NCI-H345 treated with DMSO at 0.1 percent for 48 hours (cell line): ENCODE data around the gene NAALADL2.

ENCODE experiments used
- DNase-seq: peaks from one replicate; lab custom pipeline; 2025; ENCODE audit not compliant: unreplicated experiment; lab: John Stamatoyannopoulos, UW

NAALADL2 gene

DNA sequence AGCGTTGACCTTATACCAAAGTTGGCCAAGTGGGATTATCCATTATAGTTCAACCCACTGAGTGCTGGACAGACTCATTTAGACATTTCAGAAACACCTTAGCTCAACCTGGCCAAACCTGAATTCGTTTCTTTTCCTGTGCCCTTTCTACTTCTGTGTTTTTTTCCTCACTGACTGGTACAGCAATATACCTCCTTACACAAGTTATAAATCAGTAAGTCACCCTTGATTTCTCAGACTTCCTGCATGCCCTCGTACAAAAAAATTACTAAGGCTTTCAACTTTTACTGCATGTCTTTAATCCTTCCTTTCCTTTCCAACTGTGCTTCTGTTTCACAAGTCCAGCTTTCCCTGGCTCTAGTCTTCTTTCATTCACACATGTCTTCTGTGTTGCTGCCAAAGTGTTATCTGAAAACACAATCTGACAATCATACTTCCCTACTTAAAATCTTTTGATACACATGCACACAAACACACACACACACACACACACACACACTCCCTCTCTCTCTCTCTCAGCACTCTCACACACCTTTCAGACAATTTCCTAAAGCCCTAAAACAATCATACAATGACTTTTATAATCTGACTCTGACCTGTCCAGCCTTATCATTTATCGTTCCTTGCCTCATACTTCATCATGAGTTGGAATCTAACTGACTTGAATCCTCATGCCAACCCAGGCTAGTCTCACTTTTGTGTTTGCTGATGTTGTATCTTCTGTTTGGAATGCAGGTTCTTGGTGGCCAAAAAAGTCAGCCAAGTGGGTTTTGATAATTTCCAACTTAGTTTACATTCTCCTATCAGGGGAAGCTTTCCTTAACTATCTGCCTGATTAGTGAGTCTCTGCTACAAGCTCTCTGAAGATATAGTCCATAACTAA, 436.4 kb downstream of the NAALADL2 start:
- no peak for DNase-seq

DNA sequence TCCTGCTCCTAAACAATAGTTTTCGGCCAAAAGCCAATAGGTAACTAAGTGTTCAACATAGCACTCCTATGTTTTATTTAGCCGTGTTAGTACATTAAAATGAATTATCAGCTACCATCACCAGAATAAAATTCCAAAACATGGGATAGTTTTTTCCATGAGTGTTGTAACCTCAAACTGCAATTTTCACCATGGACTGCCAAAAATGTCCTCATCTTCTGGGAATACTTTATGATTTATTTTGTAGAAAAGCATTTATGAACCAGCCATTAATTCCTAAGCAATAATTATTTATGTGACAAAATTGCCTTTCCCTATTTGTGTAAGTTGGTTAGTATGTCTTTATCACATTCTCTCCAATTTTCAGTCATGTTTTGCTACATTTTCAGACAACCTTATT, 438.1 kb downstream of the NAALADL2 start:
- DNase-seq: no peak

DNA sequence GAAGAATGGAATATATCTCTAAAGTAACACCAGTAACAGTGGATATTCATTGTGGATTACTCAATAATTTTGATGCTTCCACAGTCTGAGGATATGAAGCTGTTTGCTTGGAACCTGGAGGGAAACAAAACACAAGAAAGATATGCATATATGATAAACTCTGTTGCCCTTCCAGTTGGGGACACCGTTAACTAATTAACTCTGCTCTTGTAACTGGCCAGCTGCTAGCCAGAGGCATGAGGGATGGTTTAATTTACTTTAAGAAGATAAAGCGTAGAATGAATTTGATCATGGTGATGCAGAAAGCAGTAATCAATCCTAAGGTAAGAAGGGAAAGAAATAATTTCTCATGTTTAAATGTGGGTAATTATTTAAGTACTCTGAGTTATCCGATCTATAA, 442.6 kb downstream of the NAALADL2 start:
- DNase-seq: no peak

DNA sequence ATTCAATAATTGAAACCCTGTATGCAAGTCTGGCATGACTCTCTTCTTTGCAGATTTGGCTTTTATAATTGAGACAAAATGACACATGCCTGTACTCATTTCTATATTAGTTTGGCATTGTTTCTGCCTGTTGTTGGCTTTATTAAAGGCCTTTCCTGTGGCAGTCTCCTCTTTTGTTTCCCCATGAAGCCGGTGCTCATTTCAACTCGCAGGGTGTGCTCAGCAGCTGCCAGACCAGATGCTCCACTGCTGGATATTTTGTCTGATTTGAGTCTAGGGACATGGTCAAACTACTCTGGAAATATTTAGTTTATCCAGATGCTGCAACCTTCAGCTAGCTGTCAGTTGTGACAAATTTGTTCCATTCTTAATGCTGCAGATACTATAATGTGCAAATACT, 445.3 kb downstream of the NAALADL2 start:
- DNase-seq: no peak

DNA sequence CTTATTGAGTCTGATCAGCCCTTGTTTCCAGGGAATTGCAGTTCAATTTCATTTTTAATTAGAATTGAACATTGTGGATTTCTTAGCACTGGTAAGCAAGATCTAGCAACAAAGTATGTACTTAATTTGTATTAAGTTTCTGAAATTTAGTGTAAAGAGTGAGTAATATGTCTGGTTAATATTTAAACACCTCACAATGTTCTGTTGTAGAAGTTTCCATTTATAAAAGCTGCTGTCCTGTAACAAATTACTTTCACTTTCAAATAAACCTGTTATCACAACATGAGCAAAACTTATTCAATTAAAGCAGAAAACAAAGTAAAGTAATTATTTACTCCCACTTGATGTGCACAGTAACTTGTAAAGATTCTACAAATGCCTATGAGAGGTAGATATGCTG, 448.5 kb downstream of the NAALADL2 start:
- DNase-seq: no peak

DNA sequence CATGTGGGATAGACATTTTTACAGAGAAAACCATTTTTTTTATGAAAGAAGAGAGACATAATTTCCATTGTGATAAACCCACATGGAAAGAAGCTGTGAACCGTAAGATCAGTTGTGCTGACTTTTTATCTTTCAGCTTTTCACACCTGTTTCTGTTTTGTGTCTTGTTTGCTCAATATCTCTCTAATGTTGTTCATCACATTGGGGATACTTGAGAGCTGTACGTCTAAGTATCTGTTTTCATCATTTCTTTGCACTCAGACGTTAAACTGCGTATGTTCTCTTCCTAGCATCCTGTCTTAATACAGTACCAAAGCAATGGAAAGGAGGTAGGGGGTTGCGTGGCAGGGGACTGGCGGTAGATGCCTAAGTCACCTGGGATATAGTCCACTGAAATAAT, 449.0 kb downstream of the NAALADL2 start:
- no peak for DNase-seq

DNA sequence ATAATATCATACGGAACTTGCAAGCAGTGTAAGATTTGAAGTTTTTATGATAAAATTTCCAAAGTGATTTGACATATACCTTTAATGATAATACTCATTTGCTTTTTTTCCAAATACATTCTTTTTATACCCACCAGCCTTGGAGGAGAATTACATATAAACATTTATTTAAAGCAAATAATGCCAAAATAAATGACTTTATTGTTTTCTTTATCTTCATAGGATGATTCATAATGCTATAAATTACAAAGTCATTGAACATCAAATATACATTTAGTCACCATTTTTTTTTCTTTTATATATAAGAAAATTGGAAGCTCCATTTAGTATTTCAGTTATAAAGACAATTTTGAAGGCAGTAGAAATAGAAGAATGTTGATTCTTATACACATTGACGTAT, 450.9 kb downstream of the NAALADL2 start:
- DNase-seq: no peak

DNA sequence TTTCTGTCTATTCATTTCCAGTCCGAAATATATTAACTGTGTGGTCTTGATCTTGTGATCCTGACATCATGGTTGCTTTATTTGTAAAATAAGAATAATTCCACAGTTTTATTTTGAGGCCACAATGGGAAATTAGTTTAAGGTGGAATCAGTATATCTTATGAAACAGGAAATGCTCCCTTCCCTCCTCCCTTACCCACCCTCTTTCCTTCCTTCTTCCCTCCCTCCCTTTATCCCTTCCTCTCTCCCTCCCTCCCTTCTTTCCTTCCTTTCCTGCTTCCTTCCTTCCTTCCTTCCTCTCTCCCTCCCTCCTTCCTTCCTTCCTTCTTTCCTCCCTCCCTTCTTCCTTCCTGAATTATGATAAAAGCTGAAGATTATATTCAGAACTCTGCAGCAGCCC, 452.3 kb downstream of the NAALADL2 start:
- no peak for DNase-seq

DNA sequence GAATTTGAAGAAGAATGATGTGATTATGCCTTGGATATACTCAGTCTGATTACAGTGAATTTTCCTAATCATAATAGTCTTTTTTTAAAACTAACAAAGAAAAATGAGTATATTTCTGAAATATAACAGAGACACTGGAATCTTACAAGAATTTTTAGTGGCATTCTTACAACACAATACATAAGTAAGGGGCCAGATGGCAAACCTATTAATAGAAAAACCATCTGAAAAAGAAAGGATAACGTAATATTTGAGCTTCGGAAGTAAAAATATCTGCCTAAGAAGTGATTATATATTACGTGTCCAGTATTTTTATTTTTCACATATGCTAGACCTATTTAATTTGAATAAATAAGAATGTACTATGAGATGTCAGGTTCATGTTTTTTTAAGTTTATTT, 452.8 kb downstream of the NAALADL2 start:
- no peak for DNase-seq

DNA sequence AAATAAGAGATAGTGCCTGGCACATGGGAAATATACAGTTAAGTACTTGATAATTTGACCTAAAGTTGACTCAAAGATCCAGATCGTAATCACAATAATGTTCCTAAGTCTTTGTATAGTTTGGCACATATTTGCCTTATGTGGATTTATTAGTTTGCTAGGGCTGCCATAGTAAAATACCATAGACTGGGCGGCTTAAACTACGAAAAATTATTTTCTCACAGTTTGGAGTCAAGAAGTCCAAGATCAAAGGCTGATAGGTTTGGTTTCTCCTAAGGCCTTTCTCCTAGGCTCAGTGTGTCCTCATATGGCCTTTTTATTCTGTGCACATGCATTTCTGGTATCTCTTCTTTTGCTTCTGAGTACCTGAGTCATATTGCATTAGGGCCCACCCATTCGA, 453.7 kb downstream of the NAALADL2 start:
- no peak for DNase-seq

DNA sequence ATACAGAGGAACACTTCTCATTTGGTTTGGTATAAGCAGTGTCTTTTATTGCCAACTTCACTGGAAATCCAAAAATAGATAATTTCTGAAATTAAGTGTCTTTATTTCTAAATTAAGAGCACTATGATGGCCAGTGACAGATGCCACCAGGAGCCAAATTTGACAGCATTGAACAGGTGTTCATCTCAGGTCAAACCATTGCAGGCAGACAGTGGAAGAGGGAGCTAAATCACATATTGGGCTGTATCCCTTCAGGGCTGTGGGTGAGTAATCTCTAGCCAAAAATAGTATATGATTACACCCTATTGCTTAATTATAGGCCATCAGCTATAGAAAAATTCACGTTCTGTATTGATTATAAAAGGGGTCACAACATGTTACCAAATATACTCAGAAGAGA, 457.7 kb downstream of the NAALADL2 start:
- no peak for DNase-seq

DNA sequence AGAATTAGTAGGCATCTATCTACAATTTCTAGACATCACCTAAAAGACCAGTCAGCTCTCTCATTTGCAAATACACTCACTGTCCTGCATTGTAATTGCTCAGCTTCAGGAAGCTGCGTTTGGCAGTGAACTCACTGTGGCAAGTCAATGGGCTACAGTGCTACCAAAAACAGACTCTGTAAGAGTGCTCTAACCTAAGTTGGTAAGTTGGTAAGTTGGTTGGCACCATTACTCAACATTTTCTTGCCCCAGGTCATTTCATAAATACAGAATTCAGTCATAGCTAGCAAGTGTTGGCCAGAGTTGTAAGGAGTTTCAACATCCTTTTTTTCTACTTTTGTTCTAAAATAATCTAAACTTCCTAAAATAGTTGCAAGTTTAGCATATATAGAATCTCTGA, 466.3 kb downstream of the NAALADL2 start:
- DNase-seq: no peak

DNA sequence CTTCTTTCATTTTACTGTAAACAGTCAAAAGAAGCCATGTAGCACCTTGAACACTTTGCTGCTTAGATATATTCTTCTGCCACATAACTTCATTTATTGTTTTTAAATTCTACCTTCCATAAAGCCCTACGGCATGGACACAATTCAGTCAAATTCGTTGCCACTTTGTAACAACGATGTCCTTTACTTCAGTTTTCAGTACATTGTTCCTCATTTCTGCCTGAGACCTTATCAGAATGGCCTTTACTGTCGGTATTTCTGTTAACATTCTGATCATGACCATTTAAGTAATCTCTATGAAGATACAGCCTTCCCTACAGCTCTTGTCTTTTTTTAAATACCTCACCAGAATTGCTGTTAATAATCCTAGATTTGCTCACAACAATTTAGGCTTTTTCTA, 466.9 kb downstream of the NAALADL2 start:
- no peak for DNase-seq

DNA sequence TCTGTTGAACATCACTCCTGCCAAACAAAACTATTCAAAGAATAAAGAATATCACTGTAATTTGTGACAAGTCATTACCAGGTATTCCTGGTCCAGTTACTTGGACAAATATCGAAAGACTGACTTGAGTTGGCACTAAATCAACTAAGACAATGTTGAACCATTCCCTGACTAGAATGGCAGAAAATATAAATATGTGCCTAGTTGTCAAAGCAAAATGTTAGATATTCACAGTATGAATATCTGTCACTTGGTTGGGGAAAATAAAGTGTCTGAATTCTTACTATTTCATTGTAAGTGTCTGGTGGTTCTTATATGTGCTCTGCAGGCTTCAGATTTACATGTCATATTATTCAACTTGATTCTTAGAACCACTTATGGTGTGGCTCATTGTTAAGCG, 470.2 kb downstream of the NAALADL2 start:
- no peak for DNase-seq

DNA sequence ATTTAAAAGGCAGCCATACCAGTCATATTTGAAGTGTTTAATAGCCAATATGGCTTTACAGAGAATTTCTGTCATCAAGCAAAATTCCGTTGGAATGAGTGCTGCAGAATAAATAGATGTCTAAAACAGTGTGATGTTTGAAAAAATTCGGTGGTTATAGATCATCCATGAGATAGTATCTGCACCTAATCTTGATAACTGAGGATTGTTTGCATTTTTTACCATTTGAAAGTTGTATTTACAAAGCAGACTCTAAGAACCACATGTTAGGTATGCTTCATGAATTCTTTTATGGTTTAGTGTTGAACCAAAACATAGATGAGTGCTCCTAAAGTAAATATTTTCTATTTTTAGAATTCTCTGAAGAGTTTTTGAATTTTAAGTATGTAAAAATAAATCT, 476.1 kb downstream of the NAALADL2 start:
- peak; percentile 42 for DNase-seq

DNA sequence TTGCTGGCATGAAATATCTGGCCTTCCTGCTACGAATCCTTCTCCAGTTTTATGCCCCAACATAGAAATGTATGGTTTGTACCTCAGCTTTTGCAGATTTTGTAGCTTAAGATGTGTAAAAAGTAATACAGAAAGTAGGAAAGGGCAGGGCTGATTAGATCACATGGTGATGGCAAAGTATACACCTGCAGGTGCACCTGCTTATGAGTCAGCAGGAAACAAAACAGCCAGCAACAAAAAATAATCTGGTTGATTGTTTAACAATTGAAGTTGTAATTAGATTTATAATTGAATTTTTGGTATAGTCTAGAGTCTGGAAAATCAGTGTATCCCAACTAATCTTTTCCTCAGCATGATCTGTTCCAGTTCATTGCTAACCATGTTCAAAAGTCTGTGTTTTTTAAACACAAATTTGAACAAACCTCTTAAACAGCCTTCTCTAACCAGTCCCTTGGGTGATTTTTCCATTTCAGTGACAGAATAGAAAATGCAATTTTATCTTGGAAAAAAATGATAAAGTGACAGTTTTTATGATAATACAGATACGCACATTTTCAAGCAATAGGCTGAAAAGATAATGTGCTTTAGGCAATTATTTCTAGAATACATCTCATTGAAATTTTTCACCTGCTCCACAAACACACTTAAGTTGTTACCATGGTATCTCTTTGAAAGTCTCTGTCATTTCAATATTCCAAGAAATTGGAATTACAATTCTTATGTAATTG, 477.4 kb downstream of the NAALADL2 start:
- DNase-seq: peak; percentile 10

DNA sequence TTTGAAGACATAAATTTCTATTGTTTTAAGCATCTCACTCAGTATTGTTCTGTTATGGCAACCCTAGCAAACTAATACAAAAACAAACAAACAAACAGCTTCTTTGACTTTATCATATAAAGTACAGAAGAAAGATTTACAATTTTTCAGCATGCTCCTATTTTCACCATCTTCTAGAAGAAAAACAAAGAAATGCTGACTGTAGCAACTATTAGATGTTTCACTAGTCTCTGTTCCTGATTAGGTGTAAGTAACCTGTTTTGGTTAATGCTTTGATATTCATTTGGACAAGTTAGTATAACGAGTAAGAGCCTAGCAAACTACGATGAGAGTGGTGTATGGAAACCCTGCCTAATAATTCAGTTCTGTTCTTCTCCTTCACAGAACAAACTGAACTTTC, 478.5 kb downstream of the NAALADL2 start:
- no peak for DNase-seq

DNA sequence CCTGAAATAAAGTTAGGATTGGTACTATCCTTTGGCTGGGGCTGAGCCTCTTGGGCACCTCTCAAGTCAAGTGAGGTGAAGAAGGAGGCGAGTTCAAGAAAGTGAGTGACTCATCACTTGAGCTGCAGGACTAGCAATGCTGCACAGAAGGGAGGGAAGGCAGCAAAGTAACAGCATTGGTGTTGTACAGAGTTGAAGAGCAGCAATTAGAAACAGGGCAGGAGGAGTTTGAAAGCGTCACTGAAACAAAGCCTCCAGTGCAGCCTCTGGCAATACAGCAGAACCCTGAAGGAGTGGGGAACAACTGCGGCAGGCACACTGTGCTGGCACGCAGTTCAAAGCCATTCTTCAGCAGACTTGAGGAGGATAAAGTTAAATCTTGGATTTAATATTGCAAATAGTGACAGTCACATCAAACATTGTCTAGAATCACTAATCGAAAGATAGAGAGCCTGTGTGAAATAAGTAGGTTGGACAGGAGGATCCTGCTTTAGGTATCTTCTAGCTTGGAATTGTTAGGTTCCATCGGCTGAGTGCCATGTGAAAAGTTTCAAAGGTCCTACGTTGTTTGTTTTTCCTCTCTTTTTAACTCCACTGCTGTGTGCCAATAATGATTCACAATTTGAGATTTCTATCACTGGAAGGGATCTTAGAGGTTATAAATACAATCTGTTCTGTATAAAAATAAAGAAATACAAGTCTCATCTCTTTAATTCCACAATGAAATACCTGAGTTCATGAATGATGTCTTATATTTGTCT, 479.8 kb downstream of the NAALADL2 start:
- no peak for DNase-seq

DNA sequence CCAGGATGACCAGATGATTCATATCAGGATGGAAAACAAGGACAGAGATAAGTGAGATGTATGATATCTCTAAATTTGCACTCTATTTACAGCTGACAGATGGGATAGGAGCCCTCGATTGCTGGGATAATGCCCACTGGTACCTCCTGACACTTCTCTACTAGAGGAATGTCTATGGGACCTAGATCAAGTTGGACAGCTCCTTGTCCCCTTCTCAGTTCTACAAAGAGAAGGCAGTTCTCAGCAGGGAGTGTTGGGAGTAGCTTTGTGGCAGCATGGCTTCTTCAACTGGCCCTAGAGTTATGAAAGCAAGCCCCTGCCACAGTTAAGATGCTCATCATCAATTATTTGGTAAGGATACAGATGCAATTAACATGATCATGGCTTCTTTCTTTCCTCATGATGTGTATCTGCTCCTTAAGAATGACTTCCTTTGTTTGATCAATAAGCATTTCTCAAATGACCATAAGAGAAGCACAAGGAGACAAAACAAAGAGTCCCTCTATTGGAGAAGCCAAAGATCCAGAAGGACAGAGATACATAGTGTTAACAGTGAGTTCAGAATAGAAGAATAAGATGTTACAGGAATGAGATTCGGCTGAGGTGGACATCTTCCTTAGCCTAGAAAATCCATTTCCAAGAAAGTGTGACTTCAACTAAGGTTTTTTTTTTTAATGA, 481.3 kb downstream of the NAALADL2 start:
- no peak for DNase-seq

DNA sequence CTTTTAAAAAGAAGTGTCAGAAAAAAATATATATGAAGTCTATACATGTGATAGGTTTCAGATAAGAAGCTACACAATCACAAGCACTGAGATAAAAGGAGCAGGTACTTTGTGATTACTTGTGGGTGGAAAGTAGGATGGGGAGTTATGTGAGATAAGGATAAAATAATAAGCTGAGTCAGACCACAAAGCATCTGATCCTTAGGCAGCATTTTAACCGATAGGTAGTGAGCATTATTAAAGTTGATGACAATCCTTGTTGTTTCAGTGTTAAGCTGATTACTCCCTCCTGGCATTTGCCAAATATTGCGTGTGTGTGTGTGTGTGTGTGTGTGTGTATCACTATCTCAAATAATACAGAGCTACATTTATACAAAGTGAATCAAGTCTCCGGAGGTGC, 483.1 kb downstream of the NAALADL2 start:
- DNase-seq: no peak

DNA sequence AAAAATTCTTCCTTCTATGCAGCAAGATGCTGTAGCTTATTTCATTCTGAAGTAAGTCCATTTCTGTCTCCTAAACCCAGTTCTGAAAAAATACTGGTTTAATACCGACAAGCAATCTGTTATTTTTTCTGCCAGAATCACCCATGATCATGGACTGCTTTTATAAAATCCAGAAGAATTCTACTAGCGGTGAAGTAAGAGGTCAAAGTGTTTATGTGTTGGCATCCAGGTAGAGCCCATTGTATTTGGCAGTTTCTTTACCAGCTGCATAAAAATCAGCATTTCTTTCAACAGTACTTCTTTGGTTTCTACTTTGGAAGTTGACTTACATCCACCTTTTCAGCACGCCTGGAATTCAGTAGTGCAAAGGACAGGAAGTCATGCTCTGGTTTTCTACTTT, 484.8 kb downstream of the NAALADL2 start:
- no peak for DNase-seq
